ENCODE data around the gene LHFPL4.

- TF ChIP-seq EZH2 (IDR thresholded peaks at IDR 0.05; ENCODE audit: low read length, unreplicated experiment) (no peak), EZH2phosphoT487 (IDR thresholded peaks at IDR 0.05; ENCODE audit: borderline replicate concordance, low read length) (no peak)
- TF ChIP-seq, protein P1, sequence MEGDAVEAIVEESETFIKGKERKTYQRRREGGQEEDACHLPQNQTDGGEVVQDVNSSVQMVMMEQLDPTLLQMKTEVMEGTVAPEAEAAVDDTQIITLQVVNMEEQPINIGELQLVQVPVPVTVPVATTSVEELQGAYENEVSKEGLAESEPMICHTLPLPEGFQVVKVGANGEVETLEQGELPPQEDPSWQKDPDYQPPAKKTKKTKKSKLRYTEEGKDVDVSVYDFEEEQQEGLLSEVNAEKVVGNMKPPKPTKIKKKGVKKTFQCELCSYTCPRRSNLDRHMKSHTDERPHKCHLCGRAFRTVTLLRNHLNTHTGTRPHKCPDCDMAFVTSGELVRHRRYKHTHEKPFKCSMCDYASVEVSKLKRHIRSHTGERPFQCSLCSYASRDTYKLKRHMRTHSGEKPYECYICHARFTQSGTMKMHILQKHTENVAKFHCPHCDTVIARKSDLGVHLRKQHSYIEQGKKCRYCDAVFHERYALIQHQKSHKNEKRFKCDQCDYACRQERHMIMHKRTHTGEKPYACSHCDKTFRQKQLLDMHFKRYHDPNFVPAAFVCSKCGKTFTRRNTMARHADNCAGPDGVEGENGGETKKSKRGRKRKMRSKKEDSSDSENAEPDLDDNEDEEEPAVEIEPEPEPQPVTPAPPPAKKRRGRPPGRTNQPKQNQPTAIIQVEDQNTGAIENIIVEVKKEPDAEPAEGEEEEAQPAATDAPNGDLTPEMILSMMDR (conservative IDR thresholded peaks at IDR 0.05; ENCODE audit: low read depth, low read length) = no peak
These were observed 4.6 kb downstream of the LHFPL4 start for GRCh38 chr3:9548991-9549390.

All from PC-3 (cell line).